Measurements from ENCODE around the gene GCAT.

Gene GCAT

DNA sequence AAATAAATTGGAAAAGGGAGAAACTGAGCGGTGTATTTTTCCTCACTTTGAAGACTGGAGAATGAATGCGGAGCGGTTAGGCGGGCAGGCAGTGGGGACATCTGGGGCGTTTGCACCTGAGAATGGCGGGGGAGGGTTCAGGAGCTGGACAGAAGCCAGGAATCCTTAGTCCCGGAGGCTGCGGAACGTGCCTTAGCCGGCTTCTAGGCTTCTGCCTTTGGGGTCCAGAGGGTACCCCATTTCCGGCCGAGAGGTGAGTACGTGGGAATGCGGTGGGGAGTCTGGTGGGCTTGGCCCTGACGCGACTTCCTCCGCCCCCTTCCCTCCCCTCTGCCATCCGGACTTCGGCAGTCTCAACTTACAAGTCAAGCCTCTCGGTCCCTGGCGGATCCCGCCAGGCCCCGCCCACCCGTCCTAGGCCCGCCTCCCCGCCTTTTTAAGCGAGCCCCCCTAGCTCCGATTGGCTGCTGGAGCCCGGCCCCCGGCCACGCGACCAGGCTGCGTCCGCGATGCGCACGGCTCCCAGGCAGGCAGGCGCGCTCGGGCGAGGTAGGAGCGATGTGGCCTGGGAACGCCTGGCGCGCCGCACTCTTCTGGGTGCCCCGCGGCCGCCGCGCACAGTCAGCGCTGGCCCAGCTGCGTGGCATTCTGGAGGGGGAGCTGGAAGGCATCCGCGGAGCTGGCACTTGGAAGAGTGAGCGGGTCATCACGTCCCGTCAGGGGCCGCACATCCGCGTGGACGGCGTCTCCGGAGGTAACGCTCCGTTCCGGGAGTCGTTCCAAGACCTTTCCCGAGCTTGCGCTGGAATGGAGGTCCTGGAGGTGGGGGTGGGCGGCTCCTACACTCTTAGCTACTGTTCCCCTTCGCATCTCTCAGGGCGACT is at the start of gene GCAT:
Gene GCAT (plus strand): TSS at position 525 of the 884 bp plus-strand sequence. CDS start 34 bp downstream, at position 559.
- DNase-seq (ENCODE audit: low read depth) = peak; percentile 68

DNA sequence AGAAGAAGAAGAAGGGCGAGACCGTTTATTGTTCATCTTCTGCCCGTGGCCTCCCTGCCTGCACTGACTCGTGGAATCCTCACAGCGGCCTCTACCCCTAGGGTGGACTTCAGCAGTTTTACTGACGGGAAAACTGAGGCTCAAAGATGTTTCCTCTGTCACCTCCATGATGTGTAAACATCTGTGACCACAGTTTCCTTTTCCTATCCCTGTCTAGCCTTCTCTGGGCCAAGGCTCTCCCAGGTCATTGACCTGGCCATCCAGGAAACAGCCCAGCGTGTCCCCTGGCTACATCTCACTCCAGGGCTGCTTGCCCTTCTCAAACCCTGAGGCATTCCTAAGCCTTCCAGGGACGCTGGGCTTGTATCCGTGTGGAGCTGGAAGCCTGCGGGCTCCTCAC is 49.0 kb upstream of the GCAT start:
- DNase-seq (ENCODE audit: low read depth) = no peak

DNA sequence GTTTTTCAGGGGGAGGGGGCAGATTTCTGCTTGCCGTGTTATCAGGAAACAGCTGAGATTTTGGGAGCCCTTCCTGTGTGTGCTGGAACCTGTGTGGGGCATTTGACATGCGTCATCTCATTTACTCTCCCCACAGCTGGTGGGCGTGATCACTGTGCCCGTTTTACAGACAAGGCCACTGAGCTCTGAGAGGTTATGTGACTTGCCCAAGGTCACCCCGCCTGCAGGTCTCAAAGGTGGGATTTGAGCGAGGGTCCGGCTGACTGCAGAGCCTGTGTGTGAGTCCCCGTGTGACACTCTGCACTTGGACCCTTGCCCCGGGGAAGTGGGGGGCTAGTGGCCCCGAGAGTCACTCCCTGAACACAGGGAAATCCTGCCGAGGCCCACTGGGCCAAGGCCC is 48.5 kb upstream of the GCAT start:
- DNase-seq (ENCODE audit: low read depth) = no peak

DNA sequence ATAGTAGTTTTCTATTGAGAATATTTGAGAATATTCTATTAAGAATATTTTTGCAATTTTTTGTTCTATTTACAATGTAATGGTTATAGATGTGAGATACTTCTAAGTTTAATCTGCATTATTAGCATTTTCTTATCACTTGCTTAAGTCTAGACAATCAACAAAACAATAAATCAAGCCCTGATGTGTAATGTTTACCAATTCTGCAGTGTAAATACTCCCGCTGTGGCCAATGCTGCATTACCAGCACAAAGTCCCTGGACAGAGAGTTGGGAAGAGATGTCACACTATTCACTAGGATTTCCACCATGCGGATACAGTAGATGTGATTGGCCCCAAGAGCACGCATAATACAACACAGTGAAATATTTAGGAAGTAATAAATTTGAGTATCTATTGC is 47.6 kb upstream of the GCAT start:
- DNase-seq (ENCODE audit: low read depth) = no peak

DNA sequence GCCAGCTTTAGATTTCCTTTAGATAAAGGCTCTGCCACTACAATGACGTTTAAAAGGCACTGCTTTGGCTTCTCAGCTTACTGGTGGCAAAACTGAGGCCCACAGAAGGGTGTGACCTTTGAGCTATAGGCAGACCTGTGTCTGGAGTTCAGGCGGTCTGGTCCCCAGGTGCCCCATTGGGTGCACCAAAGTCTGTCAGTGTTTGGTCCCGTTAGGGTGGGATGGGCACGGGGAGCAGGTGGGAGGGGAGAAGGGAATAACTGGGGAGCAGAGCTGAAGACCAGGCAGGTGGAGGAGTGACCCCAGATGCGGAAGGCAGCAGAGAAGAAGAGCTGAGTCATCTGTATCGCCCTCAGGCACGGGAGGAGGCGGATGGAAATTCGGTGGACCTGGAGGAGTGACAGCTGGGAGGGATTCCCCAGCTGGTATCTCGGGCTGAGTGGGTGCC is 45.3 kb upstream of the GCAT start:
- DNase-seq (ENCODE audit: low read depth) = no peak

DNA sequence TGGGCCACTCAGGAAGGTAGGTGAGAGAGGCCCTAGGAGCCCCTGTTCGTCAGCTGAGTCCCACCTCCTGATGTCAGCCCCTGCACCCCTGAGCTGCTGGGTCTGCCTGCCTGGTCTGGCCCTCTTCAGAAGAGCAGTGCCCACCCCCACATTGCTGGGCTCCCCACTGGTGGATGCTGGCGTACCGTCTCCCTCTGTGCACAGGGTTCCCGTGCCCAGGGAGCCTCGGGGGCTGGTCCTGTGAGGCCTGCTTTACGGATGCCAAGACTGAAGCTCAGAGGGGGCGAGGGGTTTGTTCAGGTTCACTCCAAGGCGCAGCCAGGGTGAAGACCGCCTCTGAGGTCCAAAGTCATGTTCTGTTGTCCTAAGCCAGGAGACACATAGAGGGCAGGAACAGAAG is 44.7 kb upstream of the GCAT start:
- DNase-seq (ENCODE audit: low read depth) = no peak

DNA sequence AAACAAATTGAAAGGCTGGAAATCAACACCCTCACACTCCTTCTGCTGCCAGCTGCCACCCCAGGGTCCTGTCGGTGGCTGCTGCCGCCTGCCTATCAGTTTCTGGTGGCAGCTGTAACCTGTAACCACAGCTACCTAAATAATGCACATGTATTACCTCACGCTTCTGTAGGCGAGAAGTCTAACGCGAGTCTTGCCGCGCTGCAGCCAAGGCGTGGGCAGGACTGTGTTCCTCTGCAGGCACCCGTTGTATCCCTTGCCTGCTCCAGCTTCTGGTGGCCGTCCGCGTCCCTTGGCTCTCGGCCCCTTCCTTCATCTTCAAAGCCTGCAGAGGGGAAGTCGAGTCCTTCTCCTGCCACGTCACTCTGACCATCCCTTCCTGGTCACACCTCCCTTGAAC is 44.1 kb upstream of the GCAT start:
- no peak for DNase-seq (ENCODE audit: low read depth)

DNA sequence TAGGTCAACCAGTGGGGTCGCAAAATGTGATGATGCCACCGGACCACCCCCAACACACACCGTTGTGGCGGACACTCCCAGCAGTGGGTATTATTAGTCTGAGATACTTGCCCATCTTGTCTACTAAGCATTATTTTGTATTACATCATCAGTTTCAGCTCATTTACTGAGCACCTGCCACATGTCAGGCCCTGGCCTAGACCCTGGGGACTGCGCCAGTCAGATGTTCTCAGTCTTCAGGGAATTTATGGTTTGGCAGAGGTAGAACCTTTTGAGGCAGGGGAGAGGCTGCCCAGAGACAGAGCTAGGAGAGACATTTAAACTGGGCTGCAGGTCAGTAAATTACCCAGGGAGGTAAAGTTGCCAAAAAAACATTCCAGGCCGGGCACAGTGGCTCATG is 43.1 kb upstream of the GCAT start:
- no peak for DNase-seq (ENCODE audit: low read depth)

DNA sequence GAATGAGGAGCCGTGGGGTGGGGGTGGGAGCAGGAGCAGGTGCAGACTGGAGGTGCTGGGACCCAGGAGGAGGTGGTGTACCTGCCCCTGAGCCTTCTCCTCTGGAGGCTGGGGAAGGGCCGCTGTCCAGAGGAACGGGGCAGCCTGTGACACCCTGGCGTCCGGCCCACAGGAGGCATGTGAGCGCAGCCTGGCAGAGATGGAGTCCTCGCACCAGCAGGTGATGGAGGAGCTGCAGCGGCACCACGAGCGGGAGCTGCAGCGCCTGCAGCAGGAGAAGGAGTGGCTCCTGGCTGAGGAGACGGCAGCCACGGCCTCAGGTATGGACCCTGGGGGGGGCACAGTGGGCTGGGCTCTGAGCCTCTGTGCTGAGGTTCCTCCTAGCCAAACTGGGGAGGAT is 42.2 kb upstream of the GCAT start:
- DNase-seq (ENCODE audit: low read depth) = no peak

DNA sequence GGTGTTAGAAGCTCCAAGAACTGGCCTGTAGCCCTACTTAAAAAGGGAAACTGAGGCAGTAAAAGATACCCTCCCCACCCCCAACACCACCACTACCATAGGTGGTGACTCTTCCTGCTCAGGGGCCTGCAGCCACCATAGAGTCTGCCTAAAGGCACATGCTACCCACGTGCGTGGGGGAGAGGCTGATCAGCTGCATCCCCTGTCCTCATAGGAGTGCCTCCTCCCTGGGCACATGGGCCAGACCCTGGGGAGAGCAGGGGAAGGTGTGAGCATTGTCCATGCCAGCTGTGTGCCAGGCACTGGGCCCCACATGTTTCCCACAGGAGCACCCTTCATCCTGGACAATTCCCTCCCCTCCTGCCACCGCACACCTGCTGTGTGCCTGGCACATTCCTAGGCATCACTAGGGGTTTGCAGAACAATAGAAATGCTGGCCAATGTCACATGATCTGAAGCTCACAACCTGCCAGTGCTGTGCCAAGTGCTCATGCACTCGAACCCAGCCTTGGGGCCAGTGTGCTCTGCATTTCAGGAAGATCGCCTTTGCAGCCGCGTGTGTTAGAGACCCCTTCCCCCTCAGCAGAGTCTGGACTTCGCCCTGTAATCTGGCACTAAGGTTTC is 41.7 kb upstream of the GCAT start:
- DNase-seq (ENCODE audit: low read depth) = no peak

DNA sequence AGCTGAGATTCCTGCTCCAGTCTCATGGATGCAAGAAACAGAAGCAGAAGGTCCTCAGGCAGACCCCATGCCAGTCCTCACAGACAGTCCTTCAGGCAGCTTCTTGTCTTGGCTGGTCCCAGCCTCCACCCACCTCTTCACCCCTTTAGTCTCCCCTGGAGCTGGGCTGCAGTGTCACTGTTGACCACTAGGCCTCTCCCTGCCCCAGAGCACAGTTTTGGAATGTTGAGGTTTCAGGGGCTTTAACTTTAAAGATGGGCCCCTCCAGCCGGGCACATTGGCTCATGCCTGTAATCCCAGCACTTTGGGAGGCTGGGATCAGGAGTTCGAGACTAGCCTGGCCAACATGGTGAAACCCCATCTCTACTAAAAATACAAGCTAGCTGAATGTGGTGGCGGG is 39.5 kb upstream of the GCAT start:
- DNase-seq (ENCODE audit: low read depth) = no peak

DNA sequence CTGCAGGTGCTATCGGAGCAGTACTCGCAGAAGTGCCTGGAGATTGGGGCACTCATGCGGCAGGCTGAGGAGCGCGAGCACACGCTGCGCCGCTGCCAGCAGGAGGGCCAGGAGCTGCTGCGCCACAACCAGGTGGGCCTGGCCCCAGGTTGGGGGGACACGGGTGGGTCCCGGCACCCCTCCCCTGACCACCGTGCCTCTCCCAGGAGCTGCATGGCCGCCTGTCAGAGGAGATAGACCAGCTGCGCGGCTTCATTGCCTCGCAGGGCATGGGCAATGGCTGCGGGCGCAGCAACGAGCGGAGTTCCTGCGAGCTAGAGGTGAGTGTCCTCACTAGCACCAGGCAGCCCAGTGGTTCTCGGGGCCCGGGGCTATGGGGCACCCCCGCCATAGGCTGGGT is 38.7 kb upstream of the GCAT start:
- no peak for DNase-seq (ENCODE audit: low read depth)

DNA sequence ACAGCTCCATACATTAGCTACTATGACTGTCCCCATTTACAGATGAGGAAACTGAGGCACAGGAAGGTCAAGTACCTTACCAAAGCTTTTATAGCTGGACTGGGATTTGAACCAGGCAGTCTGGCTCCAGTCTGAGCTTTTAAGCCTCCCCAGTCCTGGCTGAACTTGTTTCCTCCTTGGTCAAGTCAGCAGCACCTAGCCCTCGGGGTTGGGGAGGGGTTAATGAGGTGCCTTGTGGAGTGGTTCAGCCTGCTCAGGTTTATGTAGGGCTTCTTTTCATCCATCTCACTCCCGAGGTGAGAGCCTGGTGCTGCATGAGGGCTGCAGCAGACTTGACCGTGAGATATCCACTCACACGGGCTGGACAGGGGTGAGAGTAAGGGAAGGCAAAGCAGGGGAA is 36.7 kb upstream of the GCAT start:
- DNase-seq (ENCODE audit: low read depth) = no peak

DNA sequence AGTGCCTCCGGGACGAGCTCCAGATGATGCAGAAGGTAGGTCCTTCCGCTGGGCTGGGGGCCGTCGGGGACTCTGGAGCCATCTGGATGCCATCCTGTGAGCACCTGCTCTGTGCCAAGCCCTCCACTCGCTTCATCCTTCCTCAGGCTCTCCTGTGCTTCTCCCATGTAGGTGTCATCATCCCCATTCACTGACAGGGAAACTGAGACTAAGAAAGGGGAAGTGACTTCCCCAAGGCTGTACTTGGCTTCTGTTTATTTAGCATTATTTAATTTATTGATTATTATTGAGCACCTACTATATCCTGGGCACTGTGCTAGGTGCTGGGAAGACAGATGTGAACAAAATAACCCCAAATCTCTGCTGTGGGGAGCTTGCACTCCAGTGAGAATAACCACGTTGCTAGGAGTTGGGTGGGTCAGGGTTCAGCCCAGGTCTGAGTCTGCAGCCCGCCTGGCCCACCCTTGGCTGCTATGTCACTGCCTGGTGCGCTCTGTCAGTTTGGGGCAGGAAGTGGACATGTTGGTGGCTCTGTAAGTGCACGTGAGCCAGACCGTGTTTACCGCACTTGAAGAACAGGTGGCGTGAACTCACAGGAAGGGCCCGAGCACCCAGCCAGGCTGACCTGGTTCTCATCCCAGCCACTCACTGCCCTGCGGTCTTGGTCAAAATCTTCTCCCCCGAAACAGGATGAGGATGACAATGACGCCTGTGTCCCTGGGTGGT is 35.9 kb upstream of the GCAT start:
- no peak for DNase-seq (ENCODE audit: low read depth)

DNA sequence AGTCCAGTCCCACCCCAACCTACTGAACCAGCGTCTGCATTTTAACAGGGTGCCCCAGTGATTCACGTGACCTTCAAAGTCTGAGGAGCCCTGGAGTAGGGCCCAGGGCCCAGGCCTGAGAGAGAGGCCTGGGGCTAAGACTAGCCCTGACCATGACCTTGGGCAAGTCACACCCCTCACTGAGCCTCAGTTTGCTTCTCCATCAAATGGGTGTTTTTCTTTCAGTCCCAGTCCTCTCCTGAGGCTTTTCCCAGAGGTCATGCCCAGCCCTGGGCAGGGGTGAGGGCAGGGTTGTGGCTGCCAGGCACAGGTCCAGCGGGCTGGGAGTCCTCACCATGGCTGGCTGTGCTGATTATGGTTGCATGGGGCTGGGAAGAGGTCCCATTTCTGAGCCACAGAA is 33.0 kb upstream of the GCAT start:
- DNase-seq (ENCODE audit: low read depth) = no peak

DNA sequence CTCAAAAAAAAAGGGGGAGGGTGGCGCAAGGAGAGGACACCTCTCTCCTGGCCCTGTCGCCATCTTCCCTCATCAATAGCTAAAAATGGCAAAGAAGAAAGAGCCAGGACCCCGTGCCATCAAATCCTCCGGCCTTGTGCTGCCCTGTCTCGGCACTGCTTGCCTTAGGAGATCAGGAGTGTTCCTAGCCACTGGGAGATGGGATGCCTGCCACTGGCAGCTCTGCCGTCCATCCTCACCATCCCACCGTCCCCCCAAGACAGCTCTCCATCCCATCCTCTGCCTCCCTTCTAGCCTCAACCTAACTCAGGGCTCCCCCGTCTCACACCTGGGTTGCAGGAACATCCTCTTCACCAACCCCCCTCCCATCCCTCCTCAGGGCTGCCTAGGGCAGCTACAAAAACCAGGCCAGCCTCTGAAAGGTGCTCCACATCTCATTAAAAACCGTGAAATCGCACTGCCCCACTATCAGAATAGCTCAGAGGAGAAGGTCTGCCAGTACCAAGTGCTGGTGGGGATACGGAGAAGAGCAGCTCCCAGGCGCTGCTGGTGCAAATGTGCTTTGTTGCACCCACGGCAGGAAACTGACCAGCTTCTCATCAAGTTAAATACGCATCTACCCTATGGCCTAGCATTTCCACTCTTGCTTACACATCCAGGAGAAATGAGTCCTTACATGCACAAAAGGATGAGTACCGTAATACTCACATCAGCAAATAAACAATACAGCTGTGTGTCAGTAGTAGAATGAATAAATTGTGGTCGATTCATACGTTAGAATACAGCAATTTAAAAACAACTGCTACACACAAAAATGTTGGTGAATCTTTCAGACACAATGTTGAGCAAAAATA is 31.7 kb upstream of the GCAT start:
- no peak for DNase-seq (ENCODE audit: low read depth)

DNA sequence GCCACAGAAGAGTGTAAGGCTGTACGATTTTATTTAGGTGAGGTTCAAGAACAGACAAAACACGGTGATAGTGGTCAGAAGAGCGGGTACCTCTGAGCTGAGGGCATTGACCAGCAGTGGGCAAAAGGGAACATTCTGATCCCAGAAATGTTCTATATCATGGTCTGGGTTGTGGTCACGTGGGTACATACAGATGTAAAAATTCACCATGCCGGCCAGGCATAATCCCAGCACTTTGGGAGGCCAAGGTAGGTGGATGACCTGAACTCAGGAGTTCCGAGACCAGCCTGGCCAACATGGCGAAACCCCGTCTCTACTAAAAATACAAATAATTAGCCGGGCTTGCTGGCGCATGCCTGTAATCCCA is 31.1 kb upstream of the GCAT start:
- no peak for DNase-seq (ENCODE audit: low read depth)

DNA sequence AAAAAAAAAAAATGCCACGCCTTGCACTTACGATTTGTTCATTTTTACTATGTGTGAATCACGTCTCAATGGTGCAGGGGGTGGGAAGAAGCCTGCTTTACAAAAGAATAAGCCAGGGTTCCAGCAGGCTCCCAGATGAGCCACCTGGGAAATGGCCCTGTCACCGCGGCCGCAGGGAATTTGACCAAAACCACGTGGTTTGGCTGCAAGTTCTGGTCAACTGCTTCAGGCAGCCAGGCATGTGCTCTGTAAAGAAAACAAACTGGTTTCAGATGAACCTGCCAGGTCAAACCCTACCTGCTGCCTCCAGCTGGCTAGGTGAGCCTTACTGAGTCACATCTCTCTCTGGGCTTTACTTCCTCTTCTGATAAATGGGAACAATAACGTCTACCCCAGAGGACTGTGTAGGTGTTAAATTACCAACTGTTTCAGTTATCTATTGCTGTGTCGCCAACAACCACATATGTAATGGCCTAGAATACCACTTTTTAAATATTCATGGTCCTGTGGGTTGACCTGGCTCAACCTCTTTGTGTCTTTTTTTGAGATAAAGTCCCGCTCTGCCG is 30.5 kb upstream of the GCAT start:
- no peak for DNase-seq (ENCODE audit: low read depth)

DNA sequence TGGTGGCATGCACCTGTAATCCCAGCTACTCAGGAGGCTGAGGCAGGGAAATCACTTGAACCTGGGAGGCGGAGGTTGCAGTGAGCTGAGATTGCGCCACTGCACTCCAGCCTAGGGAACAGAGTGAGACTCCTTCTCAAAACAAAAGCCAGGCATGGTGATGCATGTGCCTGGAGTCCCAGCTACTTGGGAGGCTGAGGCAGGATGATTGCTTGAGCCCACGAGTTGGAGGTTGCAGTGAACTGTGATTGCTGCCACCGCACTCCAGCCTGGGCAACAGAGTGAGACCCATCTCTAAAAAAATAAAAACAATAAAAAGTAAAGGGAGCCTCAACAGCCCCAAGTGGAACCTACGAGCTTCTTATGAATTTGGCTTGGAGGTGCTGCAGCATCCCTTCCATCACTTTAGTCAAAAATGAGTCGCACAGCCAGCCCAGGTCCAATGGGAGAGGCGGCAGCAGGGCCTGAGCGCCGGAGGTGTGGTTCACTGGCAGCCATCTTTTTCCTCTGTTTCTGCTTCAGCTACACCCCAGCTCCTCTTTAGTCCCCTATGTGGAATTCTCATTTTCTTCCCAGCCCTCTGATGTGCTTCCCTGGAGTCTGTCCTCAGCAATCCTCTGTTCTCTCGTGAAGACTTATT is 29.2 kb upstream of the GCAT start:
- no peak for DNase-seq (ENCODE audit: low read depth)

DNA sequence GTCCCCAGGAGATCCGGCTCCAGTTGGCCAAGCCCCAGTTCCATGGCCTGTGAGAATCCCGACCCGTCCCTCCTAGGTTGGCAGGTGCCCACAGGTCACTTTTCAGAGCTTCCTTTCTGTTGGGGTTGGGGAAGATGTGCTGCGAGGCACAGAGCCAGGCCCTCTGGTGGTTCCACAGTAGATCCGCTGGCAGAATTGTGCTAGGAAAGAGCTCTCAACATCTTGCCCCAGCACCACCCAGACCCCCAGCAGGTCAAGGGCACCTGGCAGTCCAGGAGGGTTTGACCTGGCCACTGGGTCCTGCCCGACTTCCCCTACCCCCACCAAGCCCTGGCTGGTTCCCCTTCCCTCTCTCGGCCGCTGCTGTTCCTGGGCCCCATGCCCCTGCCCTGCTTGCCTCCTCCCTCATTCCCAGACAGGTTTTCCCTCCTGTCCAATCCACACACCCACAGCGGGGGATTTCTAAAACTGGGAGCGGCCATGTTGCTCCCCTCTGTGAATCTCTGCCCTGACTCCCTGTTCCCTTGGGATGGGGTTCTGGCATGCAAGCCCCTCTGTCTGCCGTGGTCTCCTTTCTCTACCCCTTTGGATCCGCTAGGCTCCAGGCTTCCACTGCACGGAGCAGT is 26.2 kb upstream of the GCAT start:
- no peak for DNase-seq (ENCODE audit: low read depth)

Data from stimulated activated CD8-positive, alpha-beta memory T cell treated with anti-CD3 and anti-CD28 coated beads, Interleukin-15, amount 100 ng/mL, for 1 hour (primary cell).